HG02885 (cell line): ENCODE results near the gene FBXO11.
"Not testable (repeated sequence)": the region's sequence is repeated elsewhere in the genome, so short reads cannot be mapped to it uniquely, and the experiment has no call there.

Experiments used
- ATAC-seq: cut with Tn5 transposase; IDR thresholded peaks from one replicate; pipeline ENCODE4 v1.9.1; 2021; ENCODE audit warnings: mild to moderate bottlenecking; ENCODE audit not compliant: unreplicated experiment, poor library complexity

Gene FBXO11

GRCh38 chr2:47906157-47907038 is at the start of gene FBXO11:
FBXO11 (minus strand) TSS chr2:47906498; CDS start chr2:47905720, 778 bp downstream.
- ATAC-seq, result peak; percentile 90

DNA sequence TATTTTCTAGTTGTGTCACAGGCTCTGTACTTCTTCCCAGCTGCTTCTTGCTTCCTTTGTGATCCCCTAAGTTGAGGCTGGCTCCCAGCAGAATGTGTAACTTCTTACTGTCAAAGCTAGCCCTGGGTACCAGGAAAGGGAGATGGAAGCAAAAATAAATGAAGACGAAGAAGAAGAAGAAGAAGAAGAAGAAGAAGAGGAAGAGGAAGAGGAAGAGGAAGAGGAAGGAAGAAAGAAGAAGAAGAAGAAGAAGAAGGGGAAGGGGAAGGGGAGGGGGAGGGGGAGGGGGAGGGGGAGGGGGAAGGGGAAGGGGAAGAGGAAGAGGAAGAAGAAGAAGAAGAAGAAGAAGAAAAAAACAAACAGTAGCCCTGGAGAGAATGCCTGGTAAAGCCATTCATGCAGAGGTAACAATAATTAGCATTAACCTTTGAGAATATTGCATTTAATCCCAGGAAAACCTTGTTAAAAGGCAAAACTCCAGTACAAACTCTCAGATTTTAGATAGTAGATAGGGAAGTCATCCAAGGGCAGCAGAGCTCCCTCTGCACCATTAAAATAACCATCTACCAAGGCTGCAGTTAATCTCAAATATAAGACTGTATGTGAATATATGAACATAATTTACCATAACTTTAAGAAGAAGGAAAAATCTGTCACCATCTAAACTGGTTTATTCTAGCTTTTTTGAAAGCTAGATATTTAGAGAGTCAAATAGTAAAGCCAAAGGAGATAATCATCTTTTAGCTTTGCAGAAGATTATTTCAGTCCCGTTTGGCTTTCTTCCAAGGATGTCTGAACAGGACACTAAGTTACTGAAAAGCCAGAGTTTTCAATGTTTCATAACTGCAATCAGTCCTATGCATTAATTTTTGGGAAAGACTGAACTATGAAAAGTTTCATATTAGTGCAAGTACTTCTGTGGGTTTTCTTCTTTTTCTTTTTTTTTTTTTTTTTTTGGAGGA is 44.3 kb upstream of the FBXO11 start:
- ATAC-seq, result no peak

DNA sequence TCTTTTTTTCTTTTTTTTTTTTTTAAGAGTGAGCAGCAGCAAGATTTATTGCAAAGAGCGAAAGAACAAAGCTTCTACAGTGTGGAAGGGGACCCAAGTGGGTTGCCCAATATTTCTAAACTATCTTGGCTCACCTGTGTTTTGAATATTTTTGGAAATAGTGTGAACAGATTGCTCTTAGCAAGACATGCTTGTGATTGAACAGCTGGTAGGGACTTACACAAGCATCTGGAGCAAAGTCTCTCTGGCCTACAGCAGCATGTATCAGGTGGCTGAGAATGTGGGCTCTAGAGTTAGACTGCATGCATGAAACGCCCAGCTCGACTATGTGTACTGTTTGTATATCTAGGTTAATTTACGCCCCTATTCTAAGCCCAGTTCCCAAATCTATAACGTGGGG is 40.3 kb upstream of the FBXO11 start:
- ATAC-seq, result no peak

DNA sequence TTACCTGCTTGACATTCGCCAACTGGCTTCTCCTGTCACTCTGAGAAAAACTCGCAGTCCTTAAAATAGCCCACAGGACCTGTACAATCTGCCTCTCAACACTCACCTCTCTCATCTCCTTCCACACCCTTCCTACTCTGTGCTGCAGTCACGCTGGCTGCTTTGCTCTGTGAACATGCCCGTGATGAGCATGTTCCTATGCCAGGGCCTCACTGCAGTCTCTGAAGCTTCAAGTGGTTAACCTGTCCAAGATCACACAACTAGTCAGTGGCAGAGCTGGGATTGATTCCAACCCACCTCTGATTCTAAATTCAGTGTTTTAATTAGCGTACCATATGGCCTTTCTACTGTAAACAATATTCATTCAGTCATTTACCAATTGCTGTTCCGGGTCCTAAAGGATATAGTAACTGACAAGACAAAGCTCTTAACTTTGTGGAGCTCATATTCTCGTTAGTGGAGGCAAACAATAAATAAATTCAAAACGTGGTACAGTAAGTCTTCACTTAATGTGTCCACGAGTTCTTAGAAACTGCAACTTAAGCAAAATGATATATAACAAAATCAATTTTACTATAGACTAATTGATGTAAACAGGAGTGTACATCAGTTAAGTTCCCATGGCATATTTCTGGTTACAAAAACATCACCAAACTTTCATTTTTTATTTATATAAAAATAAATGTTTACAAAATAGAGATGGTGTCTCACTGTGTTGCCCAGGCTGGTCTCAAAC is 38.9 kb upstream of the FBXO11 start:
- ATAC-seq, result no peak

- no peak for ATAC-seq
These were observed 35.6 kb upstream of the FBXO11 start for GRCh38 chr2:47941936-47942335.

DNA sequence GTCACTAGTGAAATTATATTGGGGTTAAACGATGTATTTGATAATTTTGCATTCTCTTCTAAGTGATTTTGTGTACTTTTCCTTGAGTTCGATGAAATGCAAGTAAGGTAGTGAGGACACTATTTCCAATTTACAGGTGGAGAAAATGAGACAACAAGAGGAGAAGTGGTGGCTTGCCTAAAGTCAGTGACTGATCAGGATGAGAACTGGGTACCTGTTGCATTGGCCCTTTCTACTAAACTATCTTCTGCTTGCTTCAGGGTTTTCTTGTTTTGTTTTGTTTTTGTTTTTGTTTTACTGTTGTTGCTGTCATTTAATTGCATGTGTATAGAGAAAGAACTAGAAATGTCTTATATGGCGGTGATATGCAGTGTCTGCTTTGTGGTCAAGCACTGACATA is 31.4 kb upstream of the FBXO11 start:
- ATAC-seq, result no peak

DNA sequence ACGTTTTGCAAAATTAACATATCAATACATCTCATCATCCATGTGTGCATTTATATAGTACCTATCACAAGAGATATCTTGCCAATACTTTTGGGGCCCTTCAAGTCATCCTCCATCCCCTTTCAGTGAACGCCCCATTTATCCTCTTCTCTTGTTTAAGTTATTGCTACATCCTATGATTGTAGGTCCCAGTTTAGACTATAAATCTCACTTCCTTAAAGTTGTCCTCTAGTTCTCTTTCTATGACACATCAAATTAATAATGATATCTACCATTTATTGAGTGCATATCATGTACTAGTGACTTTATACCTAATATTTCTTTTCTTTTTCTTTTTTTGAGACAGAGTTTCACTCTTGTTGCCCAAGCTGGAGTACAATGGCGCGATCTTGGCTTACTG is 28.8 kb upstream of the FBXO11 start:
- no peak for ATAC-seq

- no peak for ATAC-seq
These were observed 11.7 kb upstream of the FBXO11 start for GRCh38 chr2:47918043-47918442.

DNA sequence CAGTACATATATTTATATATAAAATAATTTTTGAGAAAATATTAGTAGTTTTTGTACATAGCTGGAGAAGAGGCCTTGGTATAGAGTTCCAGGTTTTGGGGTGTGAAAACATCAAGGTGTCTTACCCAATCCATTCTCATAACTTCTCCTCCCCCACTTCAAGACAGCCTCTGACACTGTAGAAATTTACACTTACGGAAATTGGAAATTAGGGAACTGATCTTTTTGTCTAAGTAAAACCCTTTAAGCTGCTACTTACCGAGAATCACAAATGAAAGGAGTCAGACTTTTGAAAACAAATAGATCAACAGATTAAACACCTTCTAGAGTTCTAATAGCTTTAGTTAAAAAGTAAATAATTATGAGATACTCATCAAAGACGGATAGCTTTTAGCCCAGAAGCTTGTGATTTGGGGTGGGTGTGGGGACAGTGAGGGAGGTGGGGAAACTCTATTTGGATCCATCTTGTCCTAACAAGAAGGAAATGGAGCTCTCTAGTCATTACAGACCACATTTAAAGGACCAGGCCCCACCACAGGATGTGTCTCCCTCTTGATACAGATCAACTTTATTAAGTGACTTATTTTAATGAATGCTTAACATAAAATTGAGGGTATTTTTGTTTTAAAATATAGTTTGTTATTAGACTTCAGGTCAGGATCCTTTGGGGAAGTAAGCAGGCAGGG is 11.1 kb upstream of the FBXO11 start:
- ATAC-seq, result no peak

DNA sequence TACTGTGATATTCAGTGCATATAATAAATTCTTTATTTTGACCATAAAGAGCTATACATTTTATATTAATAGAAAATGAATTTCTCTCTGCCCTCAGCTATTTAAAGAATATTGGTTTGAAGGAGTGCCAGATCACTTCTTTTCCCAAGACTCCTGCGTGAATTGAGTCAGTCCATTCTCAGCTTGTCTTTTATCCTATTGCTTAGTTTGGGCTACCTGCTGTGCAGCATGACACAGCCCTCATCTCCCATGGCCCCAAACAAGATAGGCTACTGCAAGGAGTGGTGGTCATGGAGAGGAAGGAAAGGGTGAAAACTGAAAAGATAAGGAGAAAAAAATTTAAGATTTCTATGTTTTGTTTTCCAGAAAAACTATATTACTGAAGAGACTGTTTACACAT is 10.1 kb upstream of the FBXO11 start:
- no peak for ATAC-seq

- ATAC-seq, result not testable (repeated sequence)
These were observed 4.4 kb upstream of the FBXO11 start for GRCh38 chr2:47910662-47911061.

GRCh38 chr2:47908682-47909081 is 2.4 kb upstream of the FBXO11 start:
- no peak for ATAC-seq

- peak; percentile 28 for ATAC-seq
These were observed 912 bp upstream of the FBXO11 start for GRCh38 chr2:47907039-47907781.

DNA sequence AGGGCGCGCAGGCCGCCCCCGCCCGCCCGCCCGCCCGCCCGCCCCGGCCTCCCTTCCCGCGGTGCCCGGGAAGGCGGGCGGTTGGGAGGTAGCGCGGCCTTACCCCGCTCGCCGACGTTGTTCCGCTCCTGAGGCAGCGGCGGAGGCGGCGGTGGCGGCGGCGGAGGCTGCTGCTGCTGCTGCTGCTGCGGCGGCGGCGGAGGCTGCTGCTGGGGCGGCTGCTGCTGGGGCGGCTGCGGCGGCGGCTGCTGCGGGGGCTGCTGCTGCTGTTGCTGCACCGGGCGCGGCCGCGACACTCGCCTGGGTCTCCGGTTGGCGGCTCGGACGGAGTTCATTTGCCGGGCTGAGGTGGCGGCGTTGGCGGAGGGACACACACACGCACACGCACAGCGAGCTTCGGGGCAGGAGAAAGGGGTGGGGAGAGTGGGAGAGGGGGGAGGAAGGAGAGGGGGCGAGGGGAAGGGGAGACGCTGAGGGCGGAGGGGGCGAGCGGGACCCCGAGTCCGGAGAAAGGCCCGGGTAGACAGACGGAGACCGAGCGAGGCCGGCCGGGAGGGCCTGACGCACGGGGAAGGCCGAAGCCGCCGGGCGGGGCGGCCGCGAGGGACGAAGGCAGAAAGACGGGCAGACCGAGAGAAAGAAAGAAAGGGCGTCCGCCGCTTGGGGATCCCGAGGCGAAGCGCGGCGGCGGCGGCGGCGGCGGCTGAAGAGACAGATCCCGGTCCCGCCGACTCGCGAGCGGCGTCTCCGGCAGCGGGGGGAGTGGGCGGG is 727 bp downstream of the FBXO11 start:
- ATAC-seq, result peak; percentile 6

DNA sequence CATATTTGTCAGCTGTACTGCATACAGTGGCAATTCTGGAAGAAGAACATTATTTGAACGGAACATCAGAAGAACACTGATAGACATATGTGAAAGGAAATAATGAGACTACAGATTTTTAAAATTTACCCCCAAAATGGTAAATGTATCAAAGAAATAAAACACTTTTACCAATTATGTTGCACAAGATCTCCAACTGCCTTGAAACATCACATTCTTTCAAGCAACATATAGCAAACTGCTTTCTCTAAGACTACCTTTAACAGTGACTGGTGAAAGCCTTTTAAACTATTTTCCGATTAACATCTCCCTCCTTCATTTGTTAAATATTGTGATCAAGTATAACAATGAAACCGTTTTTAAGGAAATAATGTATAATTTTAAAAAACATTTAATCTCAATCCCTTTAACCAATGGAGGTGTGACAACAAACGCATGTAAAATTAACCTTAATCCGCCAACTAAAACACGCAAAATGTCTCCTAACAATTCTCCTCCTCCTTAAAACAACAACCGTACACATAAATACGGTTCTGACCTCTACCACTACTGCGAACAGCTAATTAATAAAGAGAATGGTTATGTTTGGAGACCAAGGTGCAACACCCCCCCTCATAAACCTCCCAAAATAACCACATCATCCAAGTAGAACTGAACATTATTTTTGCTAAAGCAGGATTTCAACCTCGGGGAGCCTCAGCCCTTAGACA is 2.4 kb downstream of the FBXO11 start:
- ATAC-seq, result no peak

DNA sequence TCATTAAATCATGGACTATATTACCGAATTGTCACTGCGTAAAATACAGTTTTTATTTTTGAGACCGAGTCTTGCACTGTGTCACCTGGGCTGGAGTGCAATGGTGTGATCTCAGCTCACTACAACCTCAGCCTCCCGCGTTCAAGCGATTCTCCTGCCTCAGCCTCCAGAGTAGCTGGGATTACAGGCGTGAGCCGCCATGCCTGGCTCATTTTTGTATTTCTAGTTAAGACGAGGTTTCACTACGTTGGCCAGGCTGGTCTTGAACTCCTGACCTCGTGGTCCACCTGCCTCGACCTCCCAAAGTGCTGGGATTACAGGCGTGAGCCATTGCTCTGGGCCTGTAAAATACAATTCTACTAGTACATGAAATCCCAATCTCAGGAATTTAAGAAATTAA is 4.4 kb downstream of the FBXO11 start:
- not testable (repeated sequence) for ATAC-seq

DNA sequence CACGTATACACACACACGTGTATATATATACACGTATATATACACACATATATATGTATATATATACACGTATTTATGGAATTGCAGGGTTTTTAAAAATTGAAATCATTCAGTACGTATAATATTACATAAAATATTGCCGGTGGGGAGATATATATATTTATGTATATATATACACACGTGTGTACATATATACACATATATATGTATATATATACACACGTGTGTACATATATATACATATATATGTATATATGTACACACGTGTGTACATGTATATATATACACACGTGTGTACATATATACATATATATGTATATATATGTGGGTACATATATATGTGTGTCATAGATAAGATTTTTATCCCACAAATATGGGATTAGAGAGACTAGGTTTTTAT is 5.4 kb downstream of the FBXO11 start:
- no peak for ATAC-seq
